Uterus (tissue), 2 donors: ENCODE results near the gene CCDC152.

Source experiments
- CTCF ChIP-seq, 4 experiments: fragments of 200-600 bp in 2 of 4; fragments of 450-650 bp in 2 of 4; sonication (generic) in 2 of 4; IDR thresholded peaks; one replicate each; pipeline ENCODE4 v1.5.1; 2016 to 2019; ENCODE audit warnings: antibody characterized with exemption in 4 of 4, mild to moderate bottlenecking in 2 of 4, moderate library complexity in 1 of 4
- POLR2A ChIP-seq, 2 donors: fragments of 450-650 bp; IDR thresholded peaks; one replicate each; pipeline ENCODE4 v1.6.1; 2016; ENCODE audit warnings: antibody characterized with exemption in 2 of 2, mild to moderate bottlenecking in 1 of 2, moderate library complexity in 1 of 2

GRCh38 chr5:42824347-42824976 is 67.8 kb downstream of the CCDC152 start:
- no peak for TF ChIP-seq CTCF (IDR thresholded peaks at IDR 0.05)
- TF ChIP-seq POLR2A (IDR thresholded peaks at IDR 0.05): no peak
